Endothelial cell of umbilical vein (primary cell): ENCODE measurements around the gene WNT9B. TPM values are rescaled to one million over a fixed set of nuclear protein-coding genes. Genes with fewer than 3 reads are reported as not detected.

Experiments
- BruUV-seq: library from RNA; stranded (reverse); fragments of 400-500 nt; replicated peaks from 2 replicates; lab custom pipeline; 2021; lab: Mats Ljungman, UMichigan
- CTCF ChIA-PET: fragments of 300-600, 350-600 bp; sonication (Branson Sonifier 250); formaldehyde crosslinking; loops from one replicate; lab custom pipeline; 2021; ENCODE audit warnings: antibody characterized with exemption, inconsistent platforms; lab: Charles Lee
- POLR2A ChIA-PET: fragments of 300-600, 350-600 bp; sonication (Branson Sonifier 250); formaldehyde crosslinking; loops from one replicate; lab custom pipeline; 2021; ENCODE audit warnings: antibody characterized with exemption, inconsistent platforms; lab: Charles Lee
- DNase-seq: peaks from one replicate; pipeline ENCODE4 v3.0.0-alpha.2; 2011; ENCODE audit warnings: low read depth, low spot score
- FAIRE-seq: peaks from 2 replicates; lab custom pipeline; 2011; peaks lifted over from hg19 to GRCh38; lab: Jason Lieb, UNC
- H2AFZ ChIP-seq: 2 replicates; pipeline ENCODE4 v1.6.0; 2012; ENCODE audit warnings: low read depth, low read length, control low read depth, inconsistent platforms
- H3K27ac ChIP-seq: 2 replicates; pipeline ENCODE4 v1.5.1; 2011; ENCODE audit warnings: low read depth, mild to moderate bottlenecking, control low read depth, low read length, moderate library complexity; ENCODE audit not compliant: insufficient read depth
- H3K27me3 ChIP-seq, 2 experiments: 2 replicates each; pipeline versions ENCODE4 v1.6.0 to v1.6.1; 2011; ENCODE audit warnings: low read length in 2 of 2, mixed read lengths in 1 of 2; ENCODE audit not compliant: control insufficient read depth in 2 of 2, insufficient read depth in 2 of 2
- H3K36me3 ChIP-seq, 2 experiments: 2 replicates in 1 of 2; 3 replicates in 1 of 2; pipeline ENCODE4 v1.5.1; 2011; ENCODE audit warnings: low read length in 2 of 2, mild to moderate bottlenecking in 1 of 2, moderate library complexity in 1 of 2; ENCODE audit not compliant: control insufficient read depth in 2 of 2, insufficient read depth in 2 of 2; ENCODE audit errors: extremely low read depth in 1 of 2
- H3K4me1 ChIP-seq: 3 replicates; pipeline ENCODE4 v1.5.1; 2011; ENCODE audit warnings: mild to moderate bottlenecking, low read length; ENCODE audit not compliant: control insufficient read depth, insufficient read depth; ENCODE audit errors: extremely low read depth
- H3K4me2 ChIP-seq: 2 replicates; pipeline ENCODE4 v1.6.1; 2011; ENCODE audit warnings: low read length, control low read depth, mixed read lengths; ENCODE audit not compliant: insufficient read depth
- H3K4me3 ChIP-seq, 3 experiments: fragments of 200-600 bp in 1 of 3; sonication (generic), shearing (Covaris generic) in 1 of 3; replicated peaks in 1 of 3; 2 replicates each; pipeline ENCODE4 v1.5.1; 2011 to 2016; ENCODE audit warnings: control low read depth in 3 of 3, low read length in 3 of 3, mild to moderate bottlenecking in 2 of 3, inconsistent platforms in 1 of 3, low read depth in 1 of 3, moderate library complexity in 1 of 3; ENCODE audit not compliant: insufficient read depth in 1 of 3
- H3K79me2 ChIP-seq: 2 replicates; pipeline ENCODE4 v1.6.0; 2012; ENCODE audit warnings: low read length, inconsistent platforms; ENCODE audit not compliant: control insufficient read depth, insufficient read depth
- H3K9ac ChIP-seq: replicated peaks from 2 replicates; pipeline ENCODE3; 2011; ENCODE audit warnings: low read length, control low read depth; ENCODE audit not compliant: insufficient read depth; ENCODE audit errors: extremely low read depth
- H3K9me1 ChIP-seq: replicated peaks from 3 replicates; pipeline ENCODE4 v1.6.0; 2011; ENCODE audit warnings: mild to moderate bottlenecking, low read length; ENCODE audit not compliant: control insufficient read depth, insufficient read depth; ENCODE audit errors: extremely low read depth
- H3K9me3 ChIP-seq: replicated peaks from 2 replicates; pipeline ENCODE4 v1.5.1; 2012; ENCODE audit warnings: low read length, inconsistent platforms; ENCODE audit not compliant: control insufficient read depth, insufficient read depth
- H4K20me1 ChIP-seq: replicated peaks from 2 replicates; pipeline ENCODE3; 2011; ENCODE audit warnings: mild to moderate bottlenecking, low read length; ENCODE audit not compliant: control insufficient read depth, insufficient read depth; ENCODE audit errors: extremely low read depth
- EZH2 ChIP-seq: IDR thresholded peaks from 2 replicates; pipeline ENCODE4 v1.6.1; 2012; ENCODE audit warnings: borderline replicate concordance, low read depth, mild to moderate bottlenecking, moderate library complexity, low read length, inconsistent platforms; ENCODE audit not compliant: severe bottlenecking
- FOS ChIP-seq: IDR thresholded peaks from 2 replicates; pipeline ENCODE4 v1.6.1; 2011; ENCODE audit warnings: mild to moderate bottlenecking, low read length, moderate library complexity, borderline replicate concordance; ENCODE audit not compliant: insufficient read depth
- GATA2 ChIP-seq: IDR thresholded peaks from 2 replicates; pipeline ENCODE4 v1.7.0; 2011; ENCODE audit warnings: low read depth, mild to moderate bottlenecking, moderate library complexity, mixed read lengths, low read length; ENCODE audit not compliant: insufficient read length, insufficient read depth
- MAX ChIP-seq: IDR thresholded peaks from 2 replicates; pipeline ENCODE4 v1.6.1; 2011; ENCODE audit not compliant: insufficient read depth, insufficient read length
- MYC ChIP-seq: IDR thresholded peaks from one replicate; pipeline ENCODE4 v1.6.1; 2011; ENCODE audit warnings: mild to moderate bottlenecking, low read depth, low read length
- dilution Hi-C: fragments of 300-500 bp; cut with MboI; formaldehyde crosslinking; loops from one replicate; pipeline ENCODE4 v1.15.0; 2019; ENCODE audit warnings: low sequenced_read_pairs; ENCODE audit not compliant: extremely low pct_ligation_motif_present
- intact Hi-C: fragments of 100-400 bp; cut with micrococcal nuclease; formaldehyde crosslinking; loops from one replicate; pipeline ENCODE4 v1.10.0; 2022
- polyA plus RNA-seq, 4 experiments: library from polyadenylated mRNA; depleted of rRNA in 3 of 4; stranded (reverse) in 3 of 4; unstranded in 1 of 4; fragments of >200 nt; gene quantifications; 2 replicates each; pipeline versions ENCODE4 v1.2.1 to v1.2.3, GENCODE V29; 2011 to 2012; ENCODE audit warnings: missing spikeins in 1 of 4
- total RNA-seq: library from RNA; stranded (reverse); gene quantifications from 2 replicates; pipeline ENCODE4 v1.2.3, GENCODE V29; 2021
- TF ChIP-seq, protein P1 (sequence below), 2 donors: IDR thresholded peaks; 1 replicate in 1 of 2; 2 replicates in 1 of 2; pipeline ENCODE4 v1.5.1; 2011; ENCODE audit warnings: low read length in 2 of 2, mild to moderate bottlenecking in 2 of 2, moderate library complexity in 2 of 2, control low read depth in 1 of 2, inconsistent platforms in 1 of 2, low read depth in 1 of 2; ENCODE audit not compliant: insufficient read depth in 1 of 2; ENCODE audit errors: extremely low read depth in 1 of 2

Gene WNT9B
- total and polyA plus RNA-seq, 2 donors (not counting 3 experiments of a cell fraction or from before 2014, with no cell fraction given) = not detected

- DNase-seq (no peak), FAIRE-seq (no peak)
- BruUV-seq = no TSS peak
- no peak overlapping the region for H3K4me2 ChIP-seq
- H3K9me3 ChIP-seq = no peaks in the 10 kb centered on the region
- dilution Hi-C loops = no loop called here
- TF ChIP-seq, protein P1, sequence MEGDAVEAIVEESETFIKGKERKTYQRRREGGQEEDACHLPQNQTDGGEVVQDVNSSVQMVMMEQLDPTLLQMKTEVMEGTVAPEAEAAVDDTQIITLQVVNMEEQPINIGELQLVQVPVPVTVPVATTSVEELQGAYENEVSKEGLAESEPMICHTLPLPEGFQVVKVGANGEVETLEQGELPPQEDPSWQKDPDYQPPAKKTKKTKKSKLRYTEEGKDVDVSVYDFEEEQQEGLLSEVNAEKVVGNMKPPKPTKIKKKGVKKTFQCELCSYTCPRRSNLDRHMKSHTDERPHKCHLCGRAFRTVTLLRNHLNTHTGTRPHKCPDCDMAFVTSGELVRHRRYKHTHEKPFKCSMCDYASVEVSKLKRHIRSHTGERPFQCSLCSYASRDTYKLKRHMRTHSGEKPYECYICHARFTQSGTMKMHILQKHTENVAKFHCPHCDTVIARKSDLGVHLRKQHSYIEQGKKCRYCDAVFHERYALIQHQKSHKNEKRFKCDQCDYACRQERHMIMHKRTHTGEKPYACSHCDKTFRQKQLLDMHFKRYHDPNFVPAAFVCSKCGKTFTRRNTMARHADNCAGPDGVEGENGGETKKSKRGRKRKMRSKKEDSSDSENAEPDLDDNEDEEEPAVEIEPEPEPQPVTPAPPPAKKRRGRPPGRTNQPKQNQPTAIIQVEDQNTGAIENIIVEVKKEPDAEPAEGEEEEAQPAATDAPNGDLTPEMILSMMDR (IDR thresholded peaks at IDR 0.05; ENCODE audit: extremely low read depth in 1 of 2, insufficient read depth in 1 of 2, low read depth in 1 of 2, low read length in 2 of 2) = no peak
- no peak for TF ChIP-seq GATA2
- no peak for TF ChIP-seq FOS
- no peak for TF ChIP-seq EZH2
- no peak for TF ChIP-seq MAX
- TF ChIP-seq MYC = no peak
- H3K9me1 ChIP-seq = no peaks in the 10 kb centered on the region
- H4K20me1 ChIP-seq = no peaks in the 10 kb centered on the region
- no peaks in the 10 kb centered on the region for H3K79me2 ChIP-seq
- no peak overlapping the region for H3K27ac ChIP-seq
- intact Hi-C loops = no loop called here
- no peaks in the 10 kb centered on the region for H3K36me3 ChIP-seq
- H3K4me3 ChIP-seq = no peak overlapping the region
- CTCF ChIA-PET = interaction anchor here (1.2 to 1.5 kb wide), 3 partner anchors 12 to 94 kb away, joined by 3 to 6 read pairs (median 5); no protein-coding TSS in a partner anchor
- POLR2A ChIA-PET = no interaction called here
- H3K4me1 ChIP-seq = no peaks in the 10 kb centered on the region
- no peak overlapping the region for H3K9ac ChIP-seq
- H2AFZ ChIP-seq = no peak overlapping the region
- peaks cover 26 to 39% of the 10 kb centered on the region in 2 experiments for H3K27me3 ChIP-seq
Measured at GRCh38 chr17:46847204-46848191, 3.9 kb upstream of the WNT9B start.
